ENCODE results near the gene CENPT.

Gene CENPT

GRCh38 chr16:67847064-67847861 is at the start of gene CENPT:
TSS of gene CENPT (minus strand) at chr16:67847693. CDS start at chr16:67833859, 13,834 bp downstream.
- peak; percentile 24 for DNase-seq

GRCh38 chr16:67897231-67897630 is 49.7 kb upstream of the CENPT start:
- DNase-seq: no peak

DNA sequence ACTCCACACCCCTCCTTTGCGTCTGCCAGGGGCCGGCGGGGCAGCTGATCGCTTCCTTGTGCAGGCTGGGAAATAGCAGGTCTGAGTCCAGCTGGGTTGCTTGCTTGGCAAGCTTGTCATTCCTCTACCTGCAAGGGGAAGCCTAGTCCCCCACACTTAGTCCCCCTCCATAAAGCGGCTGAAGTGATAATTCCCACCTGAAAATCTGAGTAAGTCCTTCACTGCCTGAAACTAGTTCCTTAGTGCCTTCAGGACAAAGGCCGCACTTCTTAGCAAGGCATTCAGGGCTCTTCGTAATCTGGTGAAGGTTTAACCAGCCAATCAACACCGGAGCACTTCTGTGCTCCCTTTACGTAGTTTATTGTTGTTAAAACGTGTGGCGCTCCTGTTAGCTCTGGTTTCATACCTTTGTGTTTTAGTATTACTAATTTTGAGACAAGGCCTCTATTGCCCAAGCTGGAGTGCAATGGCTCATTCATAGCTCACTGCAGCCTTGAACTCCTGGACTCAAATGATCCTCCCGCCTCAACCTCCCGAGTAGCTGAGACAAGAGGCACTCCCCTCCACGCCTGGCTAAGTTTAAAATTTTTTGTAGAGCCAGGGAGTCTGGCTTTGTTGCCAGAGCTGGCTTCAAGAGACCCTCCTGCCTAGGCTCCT is 46.4 kb upstream of the CENPT start:
- DNase-seq: no peak

- DNase-seq: peak; percentile 97
Measured at GRCh38 chr16:67892899-67893742, 45.6 kb upstream of the CENPT start, which contains the start of gene PSKH1. TSS of gene PSKH1 (plus strand) at chr16:67893254. CDS start at chr16:67908750, 15,496 bp downstream.

GRCh38 chr16:67892375-67892774 is 44.9 kb upstream of the CENPT start:
- DNase-seq: no peak

- no peak for DNase-seq
Measured at GRCh38 chr16:67888331-67888730, 40.8 kb upstream of the CENPT start.

DNA sequence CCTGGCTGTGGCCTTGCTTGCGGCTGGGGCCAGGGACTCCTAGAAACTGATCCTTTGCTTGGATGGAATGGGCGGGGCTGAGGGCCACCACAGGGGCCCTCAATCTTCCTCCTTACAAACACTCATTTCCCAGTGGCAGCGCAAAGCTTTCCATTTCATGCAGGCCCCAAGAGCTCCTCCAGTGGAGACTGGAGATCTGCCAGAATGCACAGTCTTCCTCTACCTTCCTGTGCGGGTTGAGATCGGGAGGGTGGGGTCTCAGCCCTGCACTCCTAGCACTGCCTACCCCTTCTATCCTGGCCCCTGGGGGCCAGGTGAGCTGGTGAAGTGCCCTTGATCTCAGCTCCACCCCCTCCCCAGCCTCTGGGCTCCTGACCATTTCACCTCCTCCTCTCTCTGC is 38.9 kb upstream of the CENPT start:
- no peak for DNase-seq

- no peak for DNase-seq
Measured at GRCh38 chr16:67885976-67886375, 38.5 kb upstream of the CENPT start.

GRCh38 chr16:67885545-67885944 is 38.1 kb upstream of the CENPT start:
- no peak for DNase-seq

DNA sequence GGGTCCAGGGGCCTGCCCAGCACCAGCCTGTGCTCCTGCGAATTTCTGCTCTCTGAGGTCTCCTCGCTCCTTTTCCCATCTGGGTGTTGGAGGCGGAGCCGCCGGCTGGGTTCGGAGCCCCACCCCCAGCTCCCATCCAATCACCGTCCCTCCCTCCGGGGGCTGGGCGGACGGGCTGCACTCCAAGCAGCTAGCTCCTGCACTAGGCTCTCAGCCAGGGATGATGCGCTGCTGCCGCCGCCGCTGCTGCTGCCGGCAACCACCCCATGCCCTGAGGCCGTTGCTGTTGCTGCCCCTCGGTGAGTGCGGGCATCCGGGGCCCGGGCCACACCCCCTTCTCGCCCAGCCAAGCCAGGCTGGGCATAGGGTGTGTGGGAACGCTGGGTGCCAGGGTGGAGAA is 37.2 kb upstream of the CENPT start, which contains the start of gene NRN1L:
NRN1L (plus strand) TSS at position 202 of the 400 bp plus-strand sequence; CDS start at position 221, 19 bp downstream.
- no peak for DNase-seq

DNA sequence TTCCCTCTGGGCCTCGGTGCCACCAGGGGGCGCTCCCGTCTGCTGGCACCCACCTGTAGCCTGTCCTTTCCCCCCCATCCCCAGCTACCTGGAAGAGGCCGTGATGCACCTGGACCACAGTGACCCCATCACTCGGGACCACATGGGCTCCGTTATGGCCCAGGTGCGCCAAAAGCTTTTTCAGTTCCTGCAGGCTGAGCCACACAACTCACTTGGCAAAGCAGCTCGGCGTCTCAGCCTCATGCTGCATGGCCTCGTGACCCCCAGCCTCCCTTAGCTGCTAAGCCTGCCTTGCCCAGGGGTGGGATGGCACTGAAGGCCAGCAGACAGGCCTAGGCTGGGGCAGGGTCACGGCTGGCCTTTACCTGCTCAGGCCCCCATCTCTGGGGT is 36.4 kb upstream of the CENPT start:
- peak; percentile 78 for DNase-seq

DNA sequence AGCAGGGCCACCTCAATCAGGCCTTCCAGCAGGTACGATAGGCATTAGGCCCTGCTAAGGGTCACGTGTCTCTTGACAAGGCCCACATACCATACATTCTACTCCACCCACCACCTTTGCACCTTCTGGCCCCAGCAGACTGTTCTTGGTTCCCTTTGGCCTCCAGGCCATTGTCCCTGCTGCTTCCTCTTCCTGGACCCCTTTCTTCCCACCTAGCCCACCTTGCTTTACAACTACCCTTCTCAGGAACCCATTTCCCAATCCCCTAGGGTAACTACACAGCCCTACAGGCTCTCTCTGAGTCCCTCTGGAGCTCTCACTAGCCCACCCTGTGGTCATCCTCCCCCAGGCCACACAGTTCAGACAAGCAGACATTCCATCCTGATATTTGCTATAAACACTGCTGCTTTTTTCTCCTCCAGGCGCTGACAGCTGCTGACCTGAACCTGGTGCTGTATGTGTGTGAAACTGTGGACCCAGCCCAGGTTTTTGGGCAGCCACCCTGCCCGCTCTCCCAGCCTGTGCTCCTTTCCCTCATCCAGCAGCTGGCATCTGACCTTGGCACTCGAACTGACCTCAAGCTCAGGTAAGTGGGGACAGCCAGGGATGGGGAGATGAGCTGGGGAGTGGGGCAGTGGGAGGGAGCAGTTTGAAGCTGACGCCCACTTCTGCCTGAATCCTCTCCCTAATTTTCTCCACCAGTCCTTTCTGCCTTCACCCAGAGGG is 35.8 kb upstream of the CENPT start:
- no peak for DNase-seq

GRCh38 chr16:67882374-67883145 is 35.1 kb upstream of the CENPT start:
- no peak for DNase-seq

DNA sequence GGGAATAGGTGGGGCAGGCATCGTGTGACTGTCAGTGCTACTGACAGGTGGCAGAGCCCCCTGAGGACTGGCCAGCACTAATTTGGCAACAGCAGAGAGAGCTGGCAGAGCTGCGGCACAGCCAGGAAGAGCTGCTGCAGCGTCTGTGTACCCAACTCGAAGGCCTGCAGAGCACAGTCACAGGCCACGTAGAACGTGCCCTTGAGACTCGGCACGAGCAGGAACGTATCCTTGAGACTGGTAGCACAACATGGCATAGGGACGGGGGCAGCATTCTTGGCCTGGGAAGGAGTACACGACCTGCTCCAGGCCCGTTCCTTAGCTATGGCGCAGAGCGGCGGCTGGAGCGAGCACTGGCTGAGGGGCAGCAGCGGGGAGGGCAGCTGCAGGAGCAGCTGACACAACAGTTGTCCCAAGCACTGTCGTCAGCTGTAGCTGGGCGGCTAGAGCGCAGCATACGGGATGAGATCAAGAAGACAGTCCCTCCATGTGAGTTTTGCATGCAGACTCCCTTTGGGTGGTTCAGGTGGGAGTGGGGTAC is 34.2 kb upstream of the CENPT start:
- DNase-seq: no peak

- no peak for DNase-seq
Measured at GRCh38 chr16:67880584-67880983, 33.1 kb upstream of the CENPT start.

GRCh38 chr16:67879936-67880335 is 32.4 kb upstream of the CENPT start:
- no peak for DNase-seq

DNA sequence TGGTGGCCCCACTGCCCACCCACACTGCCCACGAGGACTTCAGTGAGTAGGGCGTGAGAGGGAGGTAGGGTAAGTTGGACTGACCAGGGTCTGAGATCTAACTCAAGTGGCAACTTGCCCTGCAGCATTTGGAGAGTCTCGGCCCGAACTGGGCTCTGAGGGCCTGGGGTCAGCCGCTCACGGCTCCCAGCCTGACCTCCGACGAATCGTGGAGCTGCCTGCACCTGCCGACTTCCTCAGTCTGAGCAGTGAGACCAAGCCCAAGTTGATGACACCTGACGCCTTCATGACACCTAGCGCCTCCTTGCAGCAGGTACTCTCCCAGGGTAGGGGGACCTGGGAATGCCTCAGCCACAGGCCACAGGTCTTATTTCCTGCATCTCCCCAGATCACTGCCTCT is 32.0 kb upstream of the CENPT start:
- DNase-seq: no peak

DNA sequence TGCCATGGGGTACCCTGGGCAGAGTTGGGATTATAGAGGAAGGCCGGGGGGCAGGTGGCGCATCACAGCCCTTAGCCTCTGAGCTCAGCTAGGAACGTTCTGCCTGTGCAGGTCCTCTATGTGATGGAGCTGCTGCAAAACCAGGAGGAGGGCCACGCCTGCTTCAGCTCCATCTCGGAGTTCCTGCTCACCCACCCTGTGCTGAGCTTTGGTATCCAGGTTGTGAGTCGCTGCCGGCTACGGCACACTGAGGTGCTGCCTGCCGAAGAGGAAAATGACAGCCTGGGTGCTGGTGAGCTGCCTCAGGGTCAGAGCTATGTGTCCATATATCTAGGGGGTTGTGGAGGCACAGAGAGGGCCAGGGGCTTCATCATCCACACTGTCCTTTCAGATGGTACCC is 31.4 kb upstream of the CENPT start:
- DNase-seq: no peak

DNA sequence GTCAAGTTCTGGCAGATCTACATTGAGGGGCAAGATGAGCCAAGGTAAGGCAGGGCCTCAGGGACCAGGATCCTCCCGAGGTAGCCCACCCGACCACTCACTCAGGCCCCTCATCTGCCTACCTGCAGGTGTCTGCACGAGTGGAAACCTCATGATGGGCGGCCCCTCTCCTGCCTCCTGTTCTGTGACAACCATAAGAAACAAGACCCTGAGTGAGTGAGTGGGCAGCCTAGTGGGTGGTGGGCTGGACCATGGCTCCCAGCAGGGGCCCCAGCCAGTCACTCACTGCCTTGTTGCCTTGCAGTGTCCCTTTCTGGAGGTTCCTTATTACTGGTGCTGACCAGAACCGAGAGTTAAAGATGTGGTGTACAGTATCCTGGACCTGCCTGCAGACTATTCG is 30.7 kb upstream of the CENPT start:
- DNase-seq: no peak

DNA sequence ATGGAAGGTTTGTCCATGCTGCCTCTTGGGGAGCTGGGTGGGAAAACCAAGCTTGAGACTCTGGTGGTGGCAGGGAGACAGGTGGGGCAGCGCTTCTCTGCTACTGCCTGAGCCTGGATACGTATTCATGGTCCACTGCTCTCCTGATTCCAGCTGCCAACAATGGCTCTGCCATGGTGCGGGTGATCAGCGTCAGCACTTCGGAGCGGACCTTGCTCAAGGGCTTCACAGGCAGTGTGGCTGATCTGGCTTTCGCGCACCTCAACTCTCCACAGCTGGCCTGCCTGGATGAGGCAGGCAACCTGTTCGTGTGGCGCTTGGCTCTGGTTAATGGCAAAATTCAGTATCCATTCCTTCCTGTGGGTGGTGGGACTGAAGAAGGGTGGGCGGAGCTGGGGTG is 29.6 kb upstream of the CENPT start:
- no peak for DNase-seq

GRCh38 chr16:67874372-67874771 is 26.9 kb upstream of the CENPT start:
- DNase-seq: no peak

All from stimulated activated CD4-positive, alpha-beta T cell treated with anti-CD3 and anti-CD28 coated beads, Interleukin-15, amount 100 ng/mL, for 24 hours (primary cell).